T47D (cell line): ENCODE measurements around the gene LPGAT1.

ENCODE experiments used
- DNase-seq, 2 experiments: peaks; one replicate each; pipeline versions ENCODE4 v3.0.0 to v3.0.0-alpha.2; 2011 to 2012; ENCODE audit warnings: low read depth in 1 of 2, low spot score in 1 of 2
- JUND ChIP-seq: IDR thresholded peaks from 2 replicates; pipeline ENCODE4 v1.6.1; 2012; ENCODE audit warnings: low read depth
- in situ Hi-C: cut with HindIII; loops from 2 replicates; pipeline ENCODE4 v1.10.0; 2016; ENCODE audit warnings: low sequenced_read_pairs, low pct_unique_long_range_greater_than_20kb

LPGAT1 gene

DNA sequence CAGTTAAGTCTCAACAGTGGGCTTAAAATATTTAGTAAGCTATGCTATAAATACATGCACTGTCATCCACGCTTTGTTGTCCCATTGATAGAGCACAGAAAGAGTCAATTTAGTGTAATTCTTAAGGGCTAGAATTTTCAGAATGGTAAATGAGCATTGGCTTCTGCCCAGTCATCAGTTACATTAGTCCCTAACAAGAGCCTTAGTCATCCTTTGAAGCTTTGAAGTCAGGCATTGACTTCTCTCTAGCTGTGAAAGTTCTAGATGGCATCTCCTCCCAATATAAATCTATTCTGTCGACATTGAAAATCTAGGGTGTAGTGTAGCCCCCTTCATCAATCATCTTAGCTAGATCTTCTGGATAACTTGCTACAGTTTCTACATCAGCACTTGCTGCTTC is 12.0 kb upstream of the LPGAT1 start:
- DNase-seq, result no peak
- in situ Hi-C loops, result no loop called here
- TF ChIP-seq JUND, result no peak

DNA sequence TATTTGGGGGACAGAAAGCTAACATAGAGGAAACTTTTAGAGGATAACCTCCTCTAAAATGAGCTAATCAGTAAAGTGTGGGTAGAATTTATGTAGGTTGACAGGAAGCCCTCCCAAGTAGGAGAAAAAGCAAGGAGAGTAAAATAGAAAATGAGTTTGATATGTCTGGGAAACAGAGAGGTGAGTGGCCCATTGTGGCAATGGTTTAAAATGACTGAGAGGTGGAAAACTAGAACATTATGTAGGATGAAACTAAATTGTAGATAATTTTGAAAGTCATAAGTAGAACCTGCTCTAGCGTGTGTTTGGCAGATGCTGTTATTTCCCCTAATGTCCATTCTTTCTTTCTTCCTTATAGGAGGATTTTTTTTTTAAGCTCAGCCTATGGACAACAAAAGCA is 8.5 kb upstream of the LPGAT1 start:
- in situ Hi-C loops, result no loop called here
- no peak for TF ChIP-seq JUND

DNA sequence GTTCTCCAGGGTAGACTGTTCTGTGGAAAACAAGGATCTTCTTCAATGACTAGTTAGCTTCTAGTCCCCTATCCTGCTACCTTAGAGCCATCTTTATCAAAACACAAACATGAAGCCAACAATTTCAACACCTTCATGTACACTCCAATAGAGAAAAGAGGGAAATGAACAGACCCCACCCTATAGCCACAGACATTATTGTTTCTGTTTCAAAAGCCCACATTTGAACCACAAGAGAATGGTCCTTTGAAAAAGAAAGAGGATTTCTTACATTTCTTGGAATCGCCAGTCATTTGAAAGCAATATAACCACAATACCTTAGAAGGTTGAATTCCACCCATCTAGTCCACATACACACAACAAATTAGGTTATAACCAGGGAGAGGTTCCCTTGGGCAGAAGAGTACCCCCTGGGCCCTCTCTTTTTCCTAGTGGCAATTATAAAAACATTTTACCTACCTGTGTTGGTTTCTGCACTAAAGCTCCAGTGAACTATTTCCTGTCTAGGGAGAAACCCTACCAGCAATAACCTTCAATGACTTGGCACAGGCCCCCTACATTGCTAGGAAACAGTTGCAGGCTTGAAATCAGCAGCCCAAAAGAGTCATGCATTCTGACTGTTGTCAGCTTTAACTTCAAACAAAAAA is 2.7 kb upstream of the LPGAT1 start:
- no peak for DNase-seq
- in situ Hi-C loops, result no loop called here
- TF ChIP-seq JUND, result no peak

More for the DNA sequence above, 8.5 kb upstream of the LPGAT1 start:
- no peak for DNase-seq

DNA sequence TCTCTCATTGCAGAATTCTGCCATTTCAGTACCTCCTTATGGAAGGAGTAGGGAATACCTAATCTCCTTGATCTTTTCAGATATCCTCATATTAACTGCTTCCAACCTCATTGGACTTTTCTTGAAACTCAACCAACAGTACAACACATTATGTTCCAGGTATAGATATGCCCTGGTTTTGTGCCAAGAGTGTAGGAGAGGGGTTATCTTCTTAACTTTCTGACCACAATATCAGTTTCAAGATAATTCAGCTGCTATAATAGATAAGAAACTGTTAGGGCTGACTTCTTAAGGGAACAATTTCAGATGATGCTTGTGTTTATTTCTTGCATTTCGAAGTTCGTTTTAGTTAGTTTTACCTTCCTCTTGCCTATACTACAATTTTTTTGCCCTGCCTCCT is 2.1 kb upstream of the LPGAT1 start:
- no peak for DNase-seq
- TF ChIP-seq JUND, result no peak
- in situ Hi-C loops, result no loop called here

DNA sequence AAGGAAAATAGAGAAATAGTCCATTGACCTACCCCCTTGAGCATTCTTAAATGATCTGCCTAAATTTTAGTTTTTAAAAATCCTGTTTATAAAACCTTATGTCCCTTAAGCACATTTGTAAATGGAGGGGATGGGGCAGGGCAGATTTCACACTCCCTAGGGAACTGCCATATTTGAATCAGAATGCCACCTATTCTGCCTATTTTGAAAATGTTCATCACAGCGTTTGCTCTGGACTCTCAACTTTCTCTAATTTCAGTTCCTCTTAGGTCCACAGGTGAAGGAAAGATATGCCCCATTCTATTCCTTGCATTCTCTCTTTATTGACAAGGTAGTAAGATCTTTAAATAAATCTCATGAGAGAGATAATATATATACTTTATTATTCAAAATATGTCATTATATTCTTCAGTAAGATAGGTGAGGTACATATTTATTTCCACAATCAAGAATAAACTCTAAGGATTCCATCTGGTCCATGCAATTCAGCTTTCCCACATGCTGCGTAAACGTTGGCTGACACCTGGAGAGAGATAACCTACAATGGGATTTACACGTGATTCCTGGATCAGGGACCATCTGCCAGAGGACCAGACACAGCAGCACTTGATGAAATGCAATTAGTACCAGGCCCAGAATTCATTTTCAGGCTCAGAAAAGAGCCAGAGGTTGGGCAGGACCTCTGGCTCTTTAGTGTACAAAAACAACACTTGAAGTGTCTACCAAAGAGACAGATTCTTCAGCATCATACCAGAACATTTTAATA is 1.2 kb upstream of the LPGAT1 start:
- in situ Hi-C loops, result no loop called here
- TF ChIP-seq JUND, result no peak
- DNase-seq, result no peak

DNA sequence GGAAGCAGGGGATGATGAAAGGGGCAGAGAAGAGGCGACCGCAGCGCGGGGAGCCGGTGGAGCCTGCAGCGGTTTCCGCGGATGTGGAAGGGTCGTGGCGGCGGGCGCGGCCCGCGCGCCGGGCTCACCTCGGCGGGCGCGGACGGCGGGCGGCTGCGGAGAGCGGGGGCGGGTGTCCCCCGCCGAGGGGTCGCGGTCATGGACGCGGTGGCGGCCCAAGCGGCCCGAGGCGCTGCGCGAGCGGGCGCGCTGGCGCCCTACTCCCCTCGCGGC is 572 bp downstream of the LPGAT1 start:
- no peak for TF ChIP-seq JUND
- in situ Hi-C loops, result no loop called here
- no peak for DNase-seq

DNA sequence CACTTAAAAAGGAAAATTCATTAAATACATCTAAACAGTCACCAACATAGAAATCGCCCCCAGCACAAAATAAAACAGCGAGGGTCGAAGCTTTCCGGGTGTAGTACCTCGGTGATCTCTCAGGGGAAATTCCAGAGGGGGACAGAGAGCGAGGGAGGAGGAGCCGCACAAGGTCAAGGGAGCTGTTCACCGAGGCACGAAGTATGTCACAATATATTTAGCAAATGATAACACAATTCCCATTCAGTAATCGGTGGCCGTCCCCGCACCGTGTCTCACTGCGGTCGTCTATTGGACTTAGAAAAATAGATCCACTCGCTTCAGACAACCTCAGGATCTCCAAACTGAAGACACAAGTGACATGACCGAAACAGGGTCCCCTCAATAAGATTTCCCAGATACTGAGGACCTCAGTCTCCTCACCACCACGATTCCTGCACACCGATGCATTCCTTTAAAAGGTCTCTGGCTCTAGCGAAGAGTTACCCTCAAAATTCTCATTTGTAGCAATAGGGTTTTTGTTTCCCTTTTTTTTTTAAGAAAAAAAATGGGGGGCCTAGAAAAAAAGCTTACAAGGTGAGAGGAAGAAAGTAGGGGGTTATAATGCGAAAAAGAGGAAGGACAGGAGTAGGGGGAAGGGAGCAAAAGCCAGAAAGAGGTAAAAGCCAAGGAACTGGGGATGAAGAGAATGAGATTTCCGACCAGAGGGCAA is 1.1 kb downstream of the LPGAT1 start:
- in situ Hi-C loops, result no loop called here
- DNase-seq, result no peak
- TF ChIP-seq JUND, result no peak

DNA sequence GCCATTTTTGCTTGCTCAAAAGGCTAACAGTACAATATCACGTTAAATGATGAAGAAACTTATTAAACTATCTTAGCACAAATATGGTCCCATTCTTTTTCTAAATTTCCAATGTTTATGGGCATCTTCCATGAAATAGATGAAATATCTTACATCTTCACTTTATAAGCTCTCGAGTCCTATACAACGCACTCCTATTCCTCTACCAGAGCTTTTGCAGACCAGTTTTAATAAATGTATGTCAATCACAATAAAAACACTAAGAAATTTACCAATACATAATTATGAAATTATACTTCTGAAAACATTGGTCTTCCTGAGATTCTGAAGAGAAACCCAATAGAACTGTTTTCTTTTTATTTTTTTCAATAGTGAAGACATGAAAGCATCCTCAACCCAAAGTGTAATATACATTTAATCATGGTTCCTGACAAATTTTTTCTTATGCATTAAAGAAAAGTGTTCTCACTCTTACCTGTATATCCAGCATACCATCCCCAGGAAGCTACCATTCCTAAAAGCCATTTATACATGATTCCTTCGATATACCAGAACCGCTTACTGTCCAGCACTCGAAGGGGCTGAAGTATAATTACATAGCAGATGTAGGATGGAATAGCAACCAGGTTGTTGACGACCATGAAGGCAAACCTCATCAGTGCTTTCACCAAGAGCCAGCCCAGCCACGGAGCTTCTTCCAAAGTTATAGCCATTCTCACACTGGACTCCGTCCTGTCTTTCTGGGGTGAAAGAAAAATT is 1.8 kb downstream of the LPGAT1 start:
- no peak for TF ChIP-seq JUND
- no peak for DNase-seq
- in situ Hi-C loops, result no loop called here

DNA sequence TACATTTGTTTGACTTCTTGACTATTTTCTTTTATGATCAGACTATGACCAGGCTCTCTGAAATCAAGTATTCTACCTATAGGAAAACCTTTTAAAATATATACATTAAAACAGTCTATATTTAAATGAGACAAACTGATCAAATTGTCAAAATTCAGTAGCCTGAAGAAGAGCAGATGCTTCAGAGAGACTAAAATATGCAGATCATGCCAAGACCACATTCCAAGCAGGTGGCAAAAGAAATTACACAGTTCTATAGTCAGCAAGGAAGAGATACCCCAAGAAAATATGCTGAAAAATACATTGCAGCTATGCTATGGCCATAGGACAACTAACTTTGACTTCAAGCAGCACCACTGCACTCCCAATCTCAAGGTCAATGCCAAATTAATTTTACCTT is 3.5 kb downstream of the LPGAT1 start:
- in situ Hi-C loops, result no loop called here
- no peak for TF ChIP-seq JUND
- DNase-seq, result no peak

DNA sequence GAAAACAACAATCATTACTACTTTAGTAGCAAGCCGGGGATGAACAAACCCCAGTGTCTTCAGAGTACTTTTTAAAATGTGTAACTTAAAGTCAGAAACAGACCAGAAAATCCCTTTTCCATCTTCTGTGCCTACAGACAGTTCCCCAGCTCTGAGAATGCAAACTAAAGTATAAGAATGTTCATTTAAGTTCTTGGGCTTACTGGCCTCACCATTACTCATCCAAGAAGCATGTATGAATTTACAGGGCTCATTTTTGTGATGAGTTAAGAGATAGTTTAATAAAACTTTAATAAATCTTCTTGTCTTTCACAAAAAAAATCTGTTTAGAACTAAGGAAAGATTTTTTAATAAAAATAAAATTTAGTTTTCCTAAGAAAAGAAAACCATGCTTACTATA is 4.6 kb downstream of the LPGAT1 start:
- in situ Hi-C loops, result no loop called here
- no peak for TF ChIP-seq JUND
- no peak for DNase-seq

DNA sequence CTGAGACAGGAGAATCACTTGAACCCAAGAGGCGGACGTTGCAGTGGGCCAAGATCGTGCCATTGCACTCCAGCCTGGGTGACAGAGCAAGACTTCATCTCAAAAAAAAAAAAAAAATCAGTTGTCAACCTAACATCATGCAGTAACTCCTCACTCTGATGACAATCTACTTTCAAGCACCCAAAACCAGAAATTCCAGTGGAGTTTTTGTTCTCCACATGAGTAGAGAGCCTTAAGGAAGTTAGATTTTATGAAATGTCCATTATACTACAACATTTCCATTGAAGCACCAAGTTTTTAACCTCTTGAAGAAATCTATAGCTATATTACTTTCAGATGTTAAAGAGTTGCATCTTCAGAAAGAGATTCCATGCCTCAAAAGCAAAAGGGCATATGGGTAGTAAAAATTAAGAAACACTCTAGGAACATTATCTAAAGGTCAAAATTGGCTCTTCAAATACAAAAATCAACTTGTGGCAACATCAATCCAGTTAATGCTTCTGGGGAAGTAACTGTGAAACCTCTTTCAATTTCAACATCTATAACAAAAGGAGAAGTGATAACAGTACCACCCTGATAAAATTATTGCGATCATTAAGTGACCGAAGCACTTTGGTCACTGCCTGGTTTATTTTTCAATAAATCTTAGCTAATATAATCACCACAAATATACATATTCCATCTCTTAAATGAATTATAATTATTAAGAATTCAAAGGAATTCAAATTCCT is 7.7 kb downstream of the LPGAT1 start:
- in situ Hi-C loops, result no loop called here
- DNase-seq, result peak in 1 of 2 experiments; percentile 46
- TF ChIP-seq JUND, result no peak

DNA sequence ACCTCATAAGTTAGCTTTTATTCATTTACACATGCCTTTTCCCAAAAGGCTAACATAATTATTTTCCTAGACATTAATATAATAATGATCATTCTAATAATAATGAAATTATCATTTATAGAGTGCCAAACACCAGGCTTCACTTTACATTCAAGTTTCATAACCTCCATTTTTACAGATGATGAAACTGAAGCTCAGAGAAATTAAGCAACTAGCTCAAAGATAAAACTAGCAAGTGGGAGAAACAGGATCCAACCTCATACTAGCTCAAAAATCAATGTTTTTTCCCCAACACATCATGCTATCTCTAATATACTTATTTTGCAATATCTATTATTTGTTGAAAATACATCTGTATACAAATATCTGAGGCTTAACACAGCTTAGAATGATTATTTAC is 14.0 kb downstream of the LPGAT1 start:
- in situ Hi-C loops, result no loop called here
- DNase-seq, result no peak
- TF ChIP-seq JUND, result no peak
